Fibroblast of pulmonary artery (primary cell): ENCODE results near the gene UQCR11.

Experiments used
- DNase-seq: peaks from one replicate; pipeline ENCODE4 v3.0.0-alpha.2; 2010; ENCODE audit warnings: low read depth
- H3K4me3 ChIP-seq: replicated peaks from 2 replicates; pipeline ENCODE4 v1.5.1; 2011; ENCODE audit warnings: low read depth, mild to moderate bottlenecking, control low read depth, low read length, moderate library complexity
- TF ChIP-seq, protein P1 (sequence below): IDR thresholded peaks from 2 replicates; pipeline ENCODE4 v1.5.1; 2011; ENCODE audit warnings: mild to moderate bottlenecking, control low read depth, low read length, inconsistent platforms; ENCODE audit errors: missing control alignments

Gene UQCR11

DNA sequence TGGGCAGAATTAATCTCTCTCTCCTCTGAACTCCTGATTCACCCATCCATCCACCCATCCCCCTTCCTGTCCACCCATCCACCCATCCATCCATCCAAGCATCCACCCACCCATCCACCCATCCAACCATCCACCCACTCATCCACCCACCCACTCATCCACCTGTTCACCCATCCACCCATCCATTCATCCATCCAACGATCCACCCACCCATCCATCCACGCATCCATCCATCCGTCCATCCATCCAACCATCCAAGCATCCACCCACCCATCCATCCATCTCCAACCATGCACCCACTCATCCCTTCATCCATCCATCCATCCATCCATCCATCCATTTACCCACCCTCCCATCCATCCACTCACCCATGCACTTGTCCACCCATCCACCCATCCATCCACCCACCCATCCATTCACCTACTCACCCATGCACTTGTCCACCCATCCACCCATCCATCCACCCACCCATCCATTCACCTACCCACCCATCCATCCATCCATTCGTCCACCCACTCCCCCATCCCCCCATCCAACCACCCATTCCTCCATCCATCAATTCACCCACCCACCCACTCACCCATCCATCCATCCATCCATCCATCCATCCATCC, 55.8 kb downstream of the UQCR11 start:
- TF ChIP-seq, protein P1, sequence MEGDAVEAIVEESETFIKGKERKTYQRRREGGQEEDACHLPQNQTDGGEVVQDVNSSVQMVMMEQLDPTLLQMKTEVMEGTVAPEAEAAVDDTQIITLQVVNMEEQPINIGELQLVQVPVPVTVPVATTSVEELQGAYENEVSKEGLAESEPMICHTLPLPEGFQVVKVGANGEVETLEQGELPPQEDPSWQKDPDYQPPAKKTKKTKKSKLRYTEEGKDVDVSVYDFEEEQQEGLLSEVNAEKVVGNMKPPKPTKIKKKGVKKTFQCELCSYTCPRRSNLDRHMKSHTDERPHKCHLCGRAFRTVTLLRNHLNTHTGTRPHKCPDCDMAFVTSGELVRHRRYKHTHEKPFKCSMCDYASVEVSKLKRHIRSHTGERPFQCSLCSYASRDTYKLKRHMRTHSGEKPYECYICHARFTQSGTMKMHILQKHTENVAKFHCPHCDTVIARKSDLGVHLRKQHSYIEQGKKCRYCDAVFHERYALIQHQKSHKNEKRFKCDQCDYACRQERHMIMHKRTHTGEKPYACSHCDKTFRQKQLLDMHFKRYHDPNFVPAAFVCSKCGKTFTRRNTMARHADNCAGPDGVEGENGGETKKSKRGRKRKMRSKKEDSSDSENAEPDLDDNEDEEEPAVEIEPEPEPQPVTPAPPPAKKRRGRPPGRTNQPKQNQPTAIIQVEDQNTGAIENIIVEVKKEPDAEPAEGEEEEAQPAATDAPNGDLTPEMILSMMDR = no peak
- no peak for DNase-seq
- H3K4me3 ChIP-seq = no peak overlapping the region
